ENCODE measurements around the gene IRF4.

The IRF4 gene

DNA sequence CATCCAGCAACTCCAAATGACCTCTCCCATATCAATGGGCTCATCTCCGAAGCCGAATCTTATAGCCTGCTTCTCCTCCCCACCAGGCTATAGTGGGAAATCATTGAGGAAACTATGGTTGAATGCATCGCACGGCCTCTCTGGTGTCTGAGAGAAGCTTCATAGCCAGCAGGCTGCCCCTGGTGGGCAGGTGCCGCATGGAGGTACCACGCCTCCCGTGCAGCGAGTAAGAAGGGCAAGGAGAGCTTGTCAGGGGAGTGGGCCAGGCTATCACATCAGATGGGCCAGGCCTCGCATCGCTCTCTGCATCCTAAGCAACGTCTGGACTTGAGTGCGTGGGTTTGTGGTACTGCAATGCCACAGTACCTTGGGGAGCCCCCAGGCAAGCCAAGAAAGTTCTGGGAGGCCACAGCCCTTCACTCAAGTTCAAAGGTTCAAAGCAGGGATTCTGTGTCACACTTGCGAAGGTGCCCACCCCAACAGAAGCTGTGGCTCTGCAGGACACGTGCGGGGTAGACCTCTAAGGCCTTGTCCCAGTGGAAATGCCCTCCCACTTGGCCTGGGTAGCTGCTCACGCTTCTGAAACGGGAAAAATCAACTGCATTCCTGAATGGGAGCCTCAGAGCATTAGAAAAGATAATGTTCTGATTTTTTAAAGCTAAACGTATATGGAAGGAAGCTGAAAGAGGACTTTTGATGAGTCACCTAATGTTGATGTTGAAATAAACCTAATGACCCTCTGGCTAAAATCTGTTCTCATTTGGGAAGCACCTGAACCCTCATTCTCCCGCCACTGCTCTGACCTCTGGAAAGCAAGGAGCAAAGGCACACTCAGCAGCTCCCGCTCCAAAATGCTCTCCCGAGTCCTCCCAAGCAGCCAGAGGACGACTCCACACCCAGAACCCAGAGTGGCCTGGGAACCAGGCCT lies 8.4 kb upstream of the IRF4 start:
- no peak for FAIRE-seq

- FAIRE-seq = no peak
Observed at GRCh38 chr6:383856-384255, 7.7 kb upstream of the IRF4 start.

- no peak for FAIRE-seq
Observed at GRCh38 chr6:384898-385297, 6.7 kb upstream of the IRF4 start.

- FAIRE-seq = no peak
Observed at GRCh38 chr6:385614-386013, 5.9 kb upstream of the IRF4 start.

DNA sequence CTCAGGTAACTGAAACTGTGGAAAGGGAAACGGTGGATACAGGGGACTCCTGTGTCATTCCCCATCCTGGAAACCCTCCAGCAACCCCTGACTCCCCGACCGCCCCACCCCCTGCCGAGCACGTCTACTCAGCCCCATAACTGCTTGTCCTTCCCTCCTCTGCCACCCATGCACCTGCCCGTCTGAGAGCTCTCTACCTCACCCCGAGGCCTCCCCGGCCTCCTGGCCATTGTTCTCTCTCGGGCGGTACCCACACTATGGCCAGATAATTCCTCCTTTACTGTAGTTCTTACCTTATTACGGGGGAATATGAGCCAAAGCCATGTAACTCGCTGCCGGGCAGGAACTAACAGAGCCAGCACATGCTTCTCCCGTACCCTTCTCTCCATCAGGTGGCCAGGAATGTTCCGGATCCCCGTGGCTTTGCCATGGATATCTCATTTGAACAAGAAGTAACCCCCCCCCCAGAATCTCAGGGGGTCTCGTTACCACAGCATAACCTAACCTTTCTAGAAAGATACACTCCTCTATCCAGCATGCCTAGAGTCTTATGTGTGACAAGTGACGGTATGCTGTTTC lies 4.8 kb upstream of the IRF4 start:
- no peak for FAIRE-seq

- FAIRE-seq = no peak
Observed at GRCh38 chr6:387293-387741, 4.2 kb upstream of the IRF4 start.

DNA sequence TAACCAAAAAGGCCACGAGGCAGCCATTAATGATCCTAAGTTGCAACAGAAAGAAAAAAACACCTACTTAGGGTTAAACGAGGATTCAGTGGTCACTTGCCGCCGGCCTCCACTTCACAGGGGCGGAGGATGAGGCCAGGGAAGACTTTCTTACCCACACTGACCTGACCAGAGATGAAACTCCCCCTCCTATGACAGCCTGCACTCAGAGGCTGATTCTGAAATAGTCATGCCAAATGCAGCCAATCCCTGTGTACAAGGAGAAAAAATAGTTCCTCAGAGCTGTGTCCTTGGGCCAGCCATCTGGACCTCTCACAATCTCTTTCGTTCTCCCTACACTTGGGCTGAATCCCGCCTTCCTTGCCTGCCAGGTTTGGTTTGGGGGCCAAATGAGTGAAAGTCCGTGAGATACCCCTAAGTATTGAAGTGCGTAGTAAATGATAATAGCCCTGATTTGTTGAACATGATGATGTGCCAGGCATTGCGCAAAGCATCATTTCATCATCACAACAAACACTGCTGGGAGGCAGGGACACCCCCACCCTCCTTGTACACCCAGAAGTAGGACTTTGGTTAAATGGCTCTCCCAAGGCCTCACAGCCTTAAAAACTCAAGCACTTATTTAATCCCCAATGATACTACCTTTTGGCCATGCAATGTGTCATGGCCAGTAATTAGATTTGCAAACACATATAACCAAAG lies 3.2 kb upstream of the IRF4 start:
- no peak for FAIRE-seq

DNA sequence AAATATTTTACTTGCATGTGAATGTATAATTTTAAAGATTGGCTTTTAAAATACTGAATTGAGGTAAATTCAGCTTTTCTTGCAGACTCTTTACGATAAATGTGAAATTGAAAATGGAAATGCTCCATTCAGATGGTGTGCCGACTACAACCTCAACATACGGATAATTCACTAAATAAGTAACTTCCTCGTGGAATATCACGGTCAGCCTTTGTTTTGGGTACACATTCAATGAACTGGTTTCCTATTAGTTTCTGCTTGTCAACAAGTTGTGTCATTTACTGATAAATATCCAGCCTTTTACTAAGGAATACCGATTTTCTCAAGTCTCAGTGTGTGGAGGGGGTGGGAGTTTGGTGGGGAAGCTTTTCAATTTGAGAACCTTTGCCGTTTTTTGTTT lies 2.4 kb upstream of the IRF4 start:
- no peak for FAIRE-seq

GRCh38 chr6:389622-390021 lies 1.9 kb upstream of the IRF4 start:
- no peak for FAIRE-seq

- FAIRE-seq = no peak
Observed at GRCh38 chr6:390914-391558, 516 bp upstream of the IRF4 start.

DNA sequence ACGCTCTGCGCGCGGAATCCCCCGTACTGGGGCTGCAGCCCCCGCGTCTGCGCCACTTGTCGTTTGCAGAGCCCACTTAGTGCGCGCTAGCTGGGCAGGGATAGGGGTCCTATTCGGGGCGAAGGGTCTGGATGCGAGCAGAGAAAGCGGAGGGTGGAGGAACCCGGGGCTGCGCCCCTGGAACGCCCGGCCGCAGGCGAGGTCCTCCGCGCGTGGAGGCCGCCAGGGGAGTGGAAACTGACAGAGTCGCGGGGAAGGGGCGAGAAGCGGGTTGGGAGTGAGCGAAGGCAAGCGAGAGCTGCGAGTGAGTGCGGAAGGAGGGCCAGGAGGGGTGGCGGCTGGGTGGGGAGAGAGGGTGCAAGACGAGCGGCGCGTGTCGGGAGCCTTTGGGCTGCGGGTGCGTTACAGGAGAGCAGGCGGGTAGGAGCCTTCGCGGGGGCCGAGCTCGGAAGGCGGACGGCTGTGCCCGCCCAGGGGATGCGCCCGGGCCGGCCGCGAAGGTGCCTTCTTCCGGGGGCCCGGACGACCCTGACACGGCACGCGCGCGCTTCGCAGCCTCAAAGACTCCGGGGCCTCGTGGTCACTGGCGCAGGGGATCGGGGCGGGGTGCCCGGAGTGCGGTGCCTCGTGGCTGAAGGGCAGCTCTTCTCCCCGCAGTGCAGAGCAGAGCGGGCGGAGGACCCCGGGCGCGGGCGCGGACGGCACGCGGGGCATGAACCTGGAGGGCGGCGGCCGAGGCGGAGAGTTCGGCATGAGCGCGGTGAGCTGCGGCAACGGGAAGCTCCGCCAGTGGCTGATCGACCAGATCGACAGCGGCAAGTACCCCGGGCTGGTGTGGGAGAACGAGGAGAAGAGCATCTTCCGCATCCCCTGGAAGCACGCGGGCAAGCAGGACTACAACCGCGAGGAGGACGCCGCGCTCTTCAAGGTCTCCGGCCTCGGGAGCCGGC lies 1.2 kb downstream of the IRF4 start:
- no peak for FAIRE-seq

DNA sequence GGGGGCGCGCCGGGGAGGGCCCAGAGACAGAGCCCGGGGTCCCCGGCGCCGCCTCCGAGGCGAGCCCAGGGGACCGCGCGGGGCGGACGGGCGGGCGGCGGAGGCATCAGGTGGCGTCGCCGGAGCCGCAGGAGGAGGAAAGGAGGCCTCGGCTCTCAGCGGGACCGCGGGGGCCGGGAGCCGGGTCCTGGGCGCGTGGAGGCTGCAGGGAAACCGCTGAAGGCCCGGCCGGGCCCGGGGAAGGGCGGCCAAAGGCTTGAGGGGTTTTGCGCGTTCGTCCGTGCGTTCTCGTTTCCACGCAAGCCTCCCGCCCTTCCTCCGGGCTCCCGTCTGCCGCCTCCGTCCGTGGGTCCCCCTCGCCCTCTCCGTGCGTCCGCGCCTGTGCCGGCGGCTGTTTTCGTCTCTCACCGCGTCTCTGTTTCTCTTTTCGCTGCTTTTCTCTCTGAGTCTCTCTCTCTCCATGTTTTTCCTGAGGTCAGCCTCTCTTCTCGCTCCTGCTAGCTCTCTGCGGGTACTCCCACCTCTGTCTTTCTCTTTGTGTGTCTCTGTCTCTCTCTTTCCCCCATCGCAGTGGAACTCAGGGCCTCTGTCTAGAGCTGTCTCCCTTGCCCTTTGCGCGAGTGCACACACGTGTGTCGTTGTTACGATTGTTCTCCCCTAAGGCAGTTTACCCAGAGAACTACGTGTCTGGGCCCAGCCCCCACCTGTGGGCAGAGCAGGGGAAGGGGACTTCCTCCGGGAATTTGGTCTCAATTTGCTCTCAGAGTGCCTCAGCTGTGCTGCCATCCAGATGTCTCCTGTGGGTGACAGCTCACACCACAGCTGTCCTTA lies 2.1 kb downstream of the IRF4 start:
- FAIRE-seq = no peak

DNA sequence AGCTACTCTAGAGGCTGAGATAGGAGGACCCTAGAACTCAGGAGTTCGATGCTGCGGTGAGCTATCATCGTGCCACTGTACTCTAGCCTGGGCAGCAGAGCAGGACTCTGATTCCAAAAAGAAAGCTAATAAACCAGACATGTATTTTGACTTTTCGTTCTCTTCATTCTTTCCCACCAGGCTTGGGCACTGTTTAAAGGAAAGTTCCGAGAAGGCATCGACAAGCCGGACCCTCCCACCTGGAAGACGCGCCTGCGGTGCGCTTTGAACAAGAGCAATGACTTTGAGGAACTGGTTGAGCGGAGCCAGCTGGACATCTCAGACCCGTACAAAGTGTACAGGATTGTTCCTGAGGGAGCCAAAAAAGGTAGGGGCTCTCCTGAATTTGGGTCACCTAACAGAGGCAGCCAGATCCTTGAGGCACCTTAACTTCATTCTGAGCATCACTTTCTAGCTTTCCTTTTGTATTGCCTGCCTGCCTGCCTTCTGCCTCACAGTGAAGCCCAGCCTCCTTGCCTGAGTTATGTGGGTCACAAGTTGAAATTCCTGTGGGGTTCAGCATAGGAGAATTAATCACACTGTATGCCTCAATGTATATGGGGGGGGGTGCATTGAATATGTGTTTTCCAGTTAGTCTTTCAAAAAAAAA lies 3.2 kb downstream of the IRF4 start:
- no peak for FAIRE-seq

DNA sequence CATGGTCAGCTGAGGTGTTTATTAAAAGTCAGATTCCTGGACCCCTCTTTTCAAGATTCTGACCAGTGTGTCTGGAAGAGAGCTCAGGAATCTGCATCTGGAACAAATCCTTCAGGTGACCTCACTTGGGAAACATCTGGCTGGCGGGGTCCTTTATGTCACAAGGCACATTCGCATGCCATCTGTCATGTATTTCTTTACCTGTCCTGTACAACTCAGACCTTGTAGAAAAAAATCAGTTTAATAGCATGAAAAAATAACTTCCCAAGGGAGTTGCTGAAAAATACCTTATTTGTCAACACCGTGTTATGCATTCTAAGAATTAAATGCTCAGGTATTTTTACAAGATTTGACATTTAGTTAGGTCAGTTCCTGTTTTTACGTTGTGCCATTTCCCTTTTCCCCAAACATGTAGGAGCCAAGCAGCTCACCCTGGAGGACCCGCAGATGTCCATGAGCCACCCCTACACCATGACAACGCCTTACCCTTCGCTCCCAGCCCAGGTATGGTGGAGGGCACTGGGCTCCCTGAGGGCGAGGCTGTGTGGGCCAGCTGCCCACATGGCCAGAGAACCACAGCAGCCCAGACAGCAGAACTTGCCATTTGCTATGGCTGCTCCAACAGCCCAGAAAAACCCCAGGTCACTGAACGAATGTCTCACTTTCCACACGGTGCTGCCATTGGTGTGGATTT lies 4.0 kb downstream of the IRF4 start:
- no peak for FAIRE-seq

DNA sequence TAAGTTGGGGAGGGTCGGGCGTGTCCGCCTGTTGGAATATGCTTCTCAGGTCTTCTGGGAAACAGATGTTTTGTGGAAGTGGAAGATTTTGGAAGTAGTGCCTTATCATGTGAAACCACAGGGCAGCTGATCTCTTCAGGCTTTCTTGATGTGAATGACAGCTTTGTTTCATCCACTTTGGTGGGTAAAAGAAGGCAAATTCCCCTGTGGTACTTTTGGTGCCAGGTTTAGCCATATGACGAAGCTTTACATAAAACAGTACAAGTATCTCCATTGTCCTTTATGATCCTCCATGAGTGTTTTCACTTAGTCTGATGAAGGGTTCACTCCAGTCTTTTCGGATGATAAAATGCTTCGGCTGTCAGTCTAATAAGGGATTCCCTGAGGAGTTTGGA lies 4.6 kb downstream of the IRF4 start:
- FAIRE-seq = no peak

DNA sequence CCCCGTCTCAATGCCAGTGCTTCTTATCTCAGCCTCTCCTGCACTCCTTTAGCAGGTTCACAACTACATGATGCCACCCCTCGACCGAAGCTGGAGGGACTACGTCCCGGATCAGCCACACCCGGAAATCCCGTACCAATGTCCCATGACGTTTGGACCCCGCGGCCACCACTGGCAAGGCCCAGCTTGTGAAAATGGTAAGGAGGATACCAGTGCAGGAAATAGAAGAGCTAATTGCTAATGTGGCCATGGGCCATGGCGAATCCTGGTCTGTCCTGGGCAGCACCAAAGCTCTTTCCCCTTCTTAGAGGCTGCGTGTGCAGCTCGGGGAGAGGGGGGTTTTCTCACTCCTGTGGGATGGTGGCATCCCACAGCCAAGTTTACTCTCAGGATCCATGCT lies 5.5 kb downstream of the IRF4 start:
- FAIRE-seq = no peak

DNA sequence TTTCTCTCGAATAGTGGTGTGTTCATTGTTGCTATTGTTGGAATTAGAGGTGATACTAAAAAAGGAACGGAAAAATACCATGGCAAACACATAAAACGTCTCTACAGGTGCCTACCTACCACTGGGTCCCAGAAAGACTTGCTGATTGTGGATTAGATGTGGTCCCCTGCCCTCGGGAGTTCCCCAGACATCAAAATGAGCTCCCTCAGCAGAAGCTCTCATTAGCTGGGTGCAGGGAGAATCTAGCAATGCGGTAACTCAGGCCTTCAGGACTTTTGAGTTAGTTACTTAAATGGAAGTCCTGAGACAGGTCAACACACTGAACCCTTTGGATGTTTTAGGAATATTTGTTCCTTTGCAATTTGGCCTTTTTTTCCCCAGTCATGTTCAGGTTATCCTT lies 6.1 kb downstream of the IRF4 start:
- FAIRE-seq = no peak

DNA sequence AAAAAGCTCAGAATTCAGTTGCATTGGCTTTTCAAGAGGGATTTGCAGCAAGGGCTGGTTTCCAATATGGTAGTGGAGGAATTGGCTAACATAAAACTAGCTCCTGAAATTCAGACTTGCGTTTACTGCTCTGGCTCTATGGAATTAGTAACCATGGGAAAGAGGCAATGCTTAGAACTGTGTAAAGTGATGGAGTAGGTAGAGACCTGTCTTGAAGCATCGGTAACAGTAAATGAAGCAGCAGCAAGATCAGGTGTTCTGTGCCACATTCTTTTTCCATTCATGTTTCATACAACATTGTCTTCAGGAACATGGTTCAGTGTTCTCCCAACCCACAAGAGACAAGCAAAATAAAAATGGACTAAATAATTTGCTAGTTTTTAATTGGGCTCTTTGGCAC lies 6.5 kb downstream of the IRF4 start:
- no peak for FAIRE-seq

GRCh38 chr6:398558-399078 lies 7.1 kb downstream of the IRF4 start:
- no peak for FAIRE-seq

Measured in islet of Langerhans (tissue), 1 donor.